PC-9 (cell line): ENCODE measurements around the gene YPEL3. TPM values are rescaled to one million over a fixed set of nuclear protein-coding genes. Genes with fewer than 3 reads are reported as not detected.

Source experiments
- BruUV-seq: library from RNA; stranded (reverse); fragments of 400-500 nt; replicated peaks from 2 replicates; lab custom pipeline; 2021; lab: Mats Ljungman, UMichigan
- CTCF ChIA-PET: fragments of 300-600 bp; sonication (Branson Sonifier 250); formaldehyde crosslinking; loops from one replicate; lab custom pipeline; 2022; ENCODE audit warnings: antibody characterized with exemption; lab: Charles Lee
- POLR2A ChIA-PET: fragments of 300-600 bp; sonication (Branson Sonifier 250); formaldehyde crosslinking; loops from one replicate; lab custom pipeline; 2022; ENCODE audit warnings: antibody characterized with exemption; ENCODE audit not compliant: unreplicated experiment; lab: Charles Lee
- DNase-seq, 2 experiments: peaks; one replicate each; pipeline versions ENCODE4 v3.0.0 to v3.0.0-alpha.2; 2015 to 2022; ENCODE audit warnings: mixed read lengths in 1 of 2
- H2AFZ ChIP-seq: fragments of 200-600 bp; sonication (generic); 2 replicates; pipeline ENCODE4 v1.8.1; 2017; ENCODE audit warnings: antibody characterized with exemption
- H3F3A ChIP-seq: fragments of 200-600 bp; sonication (generic); 2 replicates; pipeline ENCODE4 v1.8.1; 2017; ENCODE audit warnings: antibody characterized with exemption, mild to moderate bottlenecking, low read depth; ENCODE audit not compliant: insufficient read depth
- H3K27ac ChIP-seq: fragments of 200-600 bp; sonication (generic); 2 replicates; pipeline ENCODE4 v1.6.1; 2016; ENCODE audit warnings: mixed run types
- H3K27me3 ChIP-seq: fragments of 200-600 bp; sonication (generic); 2 replicates; pipeline ENCODE4 v1.6.1; 2016; ENCODE audit warnings: low read depth, mixed run types; ENCODE audit not compliant: insufficient read depth
- H3K36me3 ChIP-seq: fragments of 200-600 bp; sonication (generic); 2 replicates; pipeline ENCODE4 v1.6.1; 2016; ENCODE audit warnings: low read depth, mixed run types
- H3K4me1 ChIP-seq: fragments of 200-600 bp; sonication (generic); replicated peaks from 2 replicates; pipeline ENCODE4 v1.6.1; 2016; ENCODE audit warnings: mixed run types; ENCODE audit not compliant: insufficient read depth
- H3K4me2 ChIP-seq: fragments of 200-600 bp; sonication (generic); 2 replicates; pipeline ENCODE4 v1.6.1; 2017; ENCODE audit warnings: mixed run types
- H3K4me3 ChIP-seq: fragments of 200-600 bp; sonication (generic); 2 replicates; pipeline ENCODE4 v1.6.1; 2016; ENCODE audit warnings: mixed run types
- H3K79me2 ChIP-seq: fragments of 200-600 bp; sonication (generic); 2 replicates; pipeline ENCODE4 v1.6.1; 2017; ENCODE audit warnings: low read depth, mixed run types
- H3K9me2 ChIP-seq: fragments of 200-600 bp; sonication (generic); 2 replicates; pipeline ENCODE4 v1.8.1; 2017; ENCODE audit warnings: mild to moderate bottlenecking; ENCODE audit not compliant: insufficient read depth
- H3K9me3 ChIP-seq: fragments of 200-600 bp; sonication (generic); 2 replicates; pipeline ENCODE4 v1.8.1; 2016; ENCODE audit warnings: low read depth; ENCODE audit not compliant: insufficient read depth
- H4K20me1 ChIP-seq: fragments of 200-600 bp; sonication (generic); 2 replicates; pipeline ENCODE4 v1.8.1; 2017; ENCODE audit not compliant: insufficient read depth
- CTCF ChIP-seq: fragments of 200-600 bp; sonication (generic); conservative IDR thresholded peaks from 2 replicates; pipeline ENCODE4 v1.6.1; 2017; ENCODE audit warnings: mixed run types, antibody characterized with exemption, mild to moderate bottlenecking, moderate library complexity
- EZH2 ChIP-seq: fragments of 200-600 bp; sonication (generic); IDR thresholded peaks from 2 replicates; pipeline ENCODE4 v1.8.0; 2017; ENCODE audit warnings: antibody characterized with exemption, low read depth
- intact Hi-C: fragments of 100-400 bp; cut with micrococcal nuclease; formaldehyde crosslinking; loops from one replicate; pipeline ENCODE4 v1.10.0; 2022; ENCODE audit not compliant: unreplicated experiment
- total RNA-seq: library from RNA; stranded (reverse); gene quantifications from 2 replicates; pipeline ENCODE4 v1.2.3, GENCODE V29; 2021

YPEL3 gene
- total RNA-seq, 1 experiment from 2014 or later: 129 TPM

- peak overlapping the region; percentile 66 for H3K4me3 ChIP-seq
- ChIA-PET POLR2A (interaction anchor here (0.6 to 0.7 kb wide), 4 partner anchors 36 to 605 kb away, joined by 3 to 4 read pairs (median 4); no protein-coding TSS in a partner anchor), CTCF (interaction anchor here (0.5 to 0.6 kb wide), 2 partner anchors 311 to 414 kb away, joined by 3 to 9 read pairs; no protein-coding TSS in a partner anchor)
- intact Hi-C loops: loop anchor here (1.0 to 5.0 kb wide), 2 partner anchors 11 to 354 kb away; partner anchors contain the start of gene ZNF771
- peak overlapping the region; percentile 70 for H2AFZ ChIP-seq
- H3K27me3 ChIP-seq: no peaks in the 10 kb centered on the region
- H3K79me2 ChIP-seq: peaks cover 6% of the 10 kb centered on the region
- H3K36me3 ChIP-seq: no peaks in the 10 kb centered on the region
- no peaks in the 10 kb centered on the region for H3K9me2 ChIP-seq
- H4K20me1 ChIP-seq: no peaks in the 10 kb centered on the region
- TSS peak; percentile 42 for BruUV-seq
- DNase-seq: peak; percentile 64 to 72
- no peak for TF ChIP-seq EZH2
- TF ChIP-seq CTCF: no peak
- H3K27ac ChIP-seq: peak overlapping the region; percentile 28
- peaks cover 54% of the 10 kb centered on the region for H3F3A ChIP-seq
- no peaks in the 10 kb centered on the region for H3K9me3 ChIP-seq
- peaks cover 20% of the 10 kb centered on the region for H3K4me1 ChIP-seq
- peak overlapping the region; percentile 95 for H3K4me2 ChIP-seq
Observed at GRCh38 chr16:30053376-30054015, 42.5 kb downstream of the YPEL3 start.

- peak overlapping the region; percentile 95 for H3K4me2 ChIP-seq
- peaks cover 20% of the 10 kb centered on the region for H3K4me1 ChIP-seq
- no peaks in the 10 kb centered on the region for H3K36me3 ChIP-seq
- peak overlapping the region; percentile 28 for H3K27ac ChIP-seq
- no peak for TF ChIP-seq EZH2
- no peak for TF ChIP-seq CTCF
- POLR2A ChIA-PET: interaction anchor here (0.6 to 0.8 kb wide), 4 partner anchors 37 to 606 kb away, joined by 3 to 4 read pairs (median 4); no protein-coding TSS in a partner anchor
- H3K9me2 ChIP-seq: no peaks in the 10 kb centered on the region
- CTCF ChIA-PET: interaction anchor here (0.6 kb wide), 1 partner anchor 414 kb away, joined by 9 read pairs; no protein-coding TSS in a partner anchor
- peak; percentile 83 to 98 for DNase-seq
- peaks cover 48% of the 10 kb centered on the region for H3F3A ChIP-seq
- peaks cover 6% of the 10 kb centered on the region for H3K79me2 ChIP-seq
- no peaks in the 10 kb centered on the region for H3K27me3 ChIP-seq
- H4K20me1 ChIP-seq: no peaks in the 10 kb centered on the region
- no peaks in the 10 kb centered on the region for H3K9me3 ChIP-seq
- peak overlapping the region; percentile 70 for H2AFZ ChIP-seq
- peak overlapping the region; percentile 66 for H3K4me3 ChIP-seq
- BruUV-seq: no TSS peak
- intact Hi-C loops: loop anchor here (1.0 to 5.0 kb wide), 2 partner anchors 11 to 354 kb away; partner anchors contain the start of gene ZNF771
Observed at GRCh38 chr16:30052671-30053372, 43.2 kb downstream of the YPEL3 start.

- H3K9me3 ChIP-seq: no peaks in the 10 kb centered on the region
- H3K36me3 ChIP-seq: no peaks in the 10 kb centered on the region
- peak in 1 of 2 experiments; percentile 34 for DNase-seq
- H4K20me1 ChIP-seq: no peaks in the 10 kb centered on the region
- H3K79me2 ChIP-seq: peaks cover 6% of the 10 kb centered on the region
- intact Hi-C loops: loop anchor here (5.0 kb wide), 1 partner anchor 356 kb away; the partner anchor contains the start of gene ZNF771
- H3K27me3 ChIP-seq: no peaks in the 10 kb centered on the region
- BruUV-seq: no TSS peak
- H3K4me2 ChIP-seq: no peak overlapping the region
- H3F3A ChIP-seq: peaks cover 46% of the 10 kb centered on the region
- H3K4me3 ChIP-seq: no peak overlapping the region
- peaks cover 20% of the 10 kb centered on the region for H3K4me1 ChIP-seq
- H2AFZ ChIP-seq: no peak overlapping the region
- POLR2A ChIA-PET: interaction anchor here (0.5 to 0.7 kb wide), 4 partner anchors 16 to 95 kb away, joined by 3 to 32 read pairs (median 18); no protein-coding TSS in a partner anchor
- CTCF ChIA-PET: interaction anchor here (1.1 kb wide), 1 partner anchor 12 kb away, joined by 3 read pairs; no protein-coding TSS in a partner anchor
- no peaks in the 10 kb centered on the region for H3K9me2 ChIP-seq
- H3K27ac ChIP-seq: no peak overlapping the region
- no peak for TF ChIP-seq EZH2
- no peak for TF ChIP-seq CTCF
Observed at GRCh38 chr16:30051518-30051917, 44.5 kb downstream of the YPEL3 start.
